NCI-H1930 (cell line): Measurements from ENCODE around the gene SLC7A8.
"Not testable (repeated sequence)": the region's sequence is repeated elsewhere in the genome, so short reads cannot be mapped to it uniquely, and the experiment has no call there.

Source experiments
- DNase-seq, 2 experiments: peaks; one replicate each; lab custom pipeline; 2025; lab: John Stamatoyannopoulos, UW

The SLC7A8 gene

GRCh38 chr14:23113431-23114119 lies 69.9 kb downstream of the SLC7A8 start:
- DNase-seq: no peak

GRCh38 chr14:23112359-23113178 lies 70.9 kb downstream of the SLC7A8 start:
- DNase-seq: no peak

- DNase-seq: no peak
These were observed 72.7 kb downstream of the SLC7A8 start for GRCh38 chr14:23110579-23111365.

GRCh38 chr14:23109769-23110168 lies 73.7 kb downstream of the SLC7A8 start:
- no peak for DNase-seq

- not testable (repeated sequence) for DNase-seq
These were observed 75.3 kb downstream of the SLC7A8 start for GRCh38 chr14:23108169-23108568.

GRCh38 chr14:23107620-23108019 lies 75.8 kb downstream of the SLC7A8 start:
- DNase-seq: not testable (repeated sequence)

GRCh38 chr14:23106747-23107045 lies 76.8 kb downstream of the SLC7A8 start:
- DNase-seq: no peak

- no peak for DNase-seq
These were observed 78.1 kb downstream of the SLC7A8 start for GRCh38 chr14:23105348-23105824.

- DNase-seq: no peak
These were observed 78.7 kb downstream of the SLC7A8 start, which contains the start of gene CIROP for GRCh38 chr14:23104591-23105347. Gene CIROP (minus strand): TSS chr14:23104989. CDS start chr14:23104920, 69 bp downstream.

GRCh38 chr14:23104070-23104590 lies 79.3 kb downstream of the SLC7A8 start:
- no peak for DNase-seq

- no peak for DNase-seq
These were observed 79.9 kb downstream of the SLC7A8 start for GRCh38 chr14:23103581-23103980.

- no peak for DNase-seq
These were observed 80.7 kb downstream of the SLC7A8 start for GRCh38 chr14:23102801-23103200.

GRCh38 chr14:23101986-23102625 lies 81.4 kb downstream of the SLC7A8 start:
- DNase-seq: no peak

- DNase-seq: no peak
These were observed 82.1 kb downstream of the SLC7A8 start for GRCh38 chr14:23101213-23101970.

GRCh38 chr14:23099212-23099861 lies 84.1 kb downstream of the SLC7A8 start:
- DNase-seq: no peak

- no peak for DNase-seq
These were observed 85.7 kb downstream of the SLC7A8 start for GRCh38 chr14:23097786-23098185.

- no peak for DNase-seq
These were observed 88.0 kb downstream of the SLC7A8 start, which contains the start of gene C14orf119 for GRCh38 chr14:23095196-23096108. Gene C14orf119 (plus strand): TSS chr14:23095505. CDS start chr14:23097659, 2,154 bp downstream.

- DNase-seq: no peak
These were observed 88.7 kb downstream of the SLC7A8 start, which contains the start of gene ACIN1 for GRCh38 chr14:23094666-23095195. Gene ACIN1 (minus strand): TSS chr14:23095136. CDS start chr14:23095112, 24 bp downstream.
